GM12873 (cell line): ENCODE data around the gene SMARCAL1.

Experiments
- CTCF ChIP-seq: IDR thresholded peaks from 2 replicates; pipeline ENCODE4 v1.5.1; 2012; ENCODE audit warnings: low read depth, mild to moderate bottlenecking, moderate library complexity, low read length, control low read depth; ENCODE audit not compliant: insufficient read depth; ENCODE audit errors: missing control alignments

SMARCAL1 gene

GRCh38 chr2:216478791-216479190 lies 66.5 kb downstream of the SMARCAL1 start:
- no peak for TF ChIP-seq CTCF

- TF ChIP-seq CTCF: no peak
Observed at GRCh38 chr2:216480221-216480620, 67.9 kb downstream of the SMARCAL1 start.

- no peak for TF ChIP-seq CTCF
Observed at GRCh38 chr2:216482640-216483039, 70.4 kb downstream of the SMARCAL1 start.

GRCh38 chr2:216485237-216485636 lies 73.0 kb downstream of the SMARCAL1 start:
- TF ChIP-seq CTCF: no peak

- no peak for TF ChIP-seq CTCF
Observed at GRCh38 chr2:216485745-216486144, 73.5 kb downstream of the SMARCAL1 start.

- TF ChIP-seq CTCF: no peak
Observed at GRCh38 chr2:216486271-216486670, 74.0 kb downstream of the SMARCAL1 start.

- TF ChIP-seq CTCF: no peak
Observed at GRCh38 chr2:216486708-216487107, 74.4 kb downstream of the SMARCAL1 start.
